Islet precursor cell (in vitro differentiated cells): ENCODE data around the gene ANKAR.
"Not testable (repeated sequence)": the region's sequence is repeated elsewhere in the genome, so short reads cannot be mapped to it uniquely, and the experiment has no call there.

Source experiments
- DNase-seq: peaks from one replicate; pipeline ENCODE4 v3.0.0-alpha.2; 2018

ANKAR gene

GRCh38 chr2:189709501-189710221 lies 35.2 kb downstream of the ANKAR start:
- DNase-seq = no peak

GRCh38 chr2:189717593-189717992 lies 43.1 kb downstream of the ANKAR start:
- not testable (repeated sequence) for DNase-seq

- DNase-seq = no peak
Observed at GRCh38 chr2:189719571-189719970, 45.1 kb downstream of the ANKAR start.

GRCh38 chr2:189723192-189723591 lies 48.7 kb downstream of the ANKAR start:
- no peak for DNase-seq
